ENCODE data around the gene GK. TPM values are rescaled to one million over a fixed set of nuclear protein-coding genes. Genes with fewer than 3 reads are reported as not detected.

GK gene
- total RNA-seq, 1 donor from 2014 or later = 15.1 TPM

GRCh38 chrX:30734782-30735181, 81.6 kb downstream of the GK start:
- Mint-ChIP-seq H3K9me3 (no peaks in the 10 kb centered on the region), H3K4me1 (no peaks in the 10 kb centered on the region), H3K4me3 (no peak overlapping the region), H3K36me3 (ENCODE audit: low read depth) (no peaks in the 10 kb centered on the region), H3K27ac (no peak overlapping the region), H3K27me3 (no peaks in the 10 kb centered on the region)
- intact Hi-C loops (cut with micrococcal nuclease) = loop anchor here (5.0 kb wide), 3 partner anchors 238 to 558 kb away; no protein-coding TSS in a partner anchor
- ChIA-PET CTCF (interaction anchor here (0.5 to 3.1 kb wide), 7 partner anchors 8 to 479 kb away, joined by 3 to 13 read pairs (median 5); no protein-coding TSS in a partner anchor), POLR2A (no interaction called here)
- DNase-seq (no peak), ATAC-seq (ENCODE audit: low read depth) (no peak)
- no peak for TF ChIP-seq CTCF (IDR thresholded peaks at IDR 0.05)

- H3K4me3 Mint-ChIP-seq = no peak overlapping the region
- intact Hi-C loops (cut with micrococcal nuclease) = loop anchor here (1.0 to 5.0 kb wide), 6 partner anchors 86 to 925 kb away; no protein-coding TSS in a partner anchor
Observed at GRCh38 chrX:30735839-30736238, 82.6 kb downstream of the GK start.

DNA sequence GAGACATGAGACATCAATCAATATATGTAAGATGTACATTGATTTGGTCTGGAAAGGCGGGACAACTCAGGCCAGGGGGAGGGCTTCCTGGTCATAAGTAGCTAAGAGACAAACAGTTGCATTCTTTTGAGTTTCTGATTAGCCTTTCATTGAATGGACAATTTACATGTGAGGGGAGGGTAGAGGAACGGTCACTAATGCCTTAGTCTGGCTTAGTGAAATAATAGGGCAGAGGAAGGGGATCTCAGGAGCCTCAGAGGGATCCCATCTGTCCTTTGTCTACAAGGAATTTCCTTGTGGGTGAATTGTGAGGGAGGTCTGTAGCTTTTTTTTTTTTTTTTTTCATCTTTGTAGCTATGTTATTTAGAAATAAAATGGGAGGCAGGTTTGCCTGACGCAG, 88.3 kb downstream of the GK start:
- ATAC-seq (ENCODE audit: low read depth) (no peak), DNase-seq (no peak)
- TF ChIP-seq CTCF (IDR thresholded peaks at IDR 0.05) = no peak
- H3K27ac Mint-ChIP-seq = no peak overlapping the region
- no peaks in the 10 kb centered on the region for H3K9me3 Mint-ChIP-seq
- H3K4me3 Mint-ChIP-seq = no peak overlapping the region
- CTCF ChIA-PET = no interaction called here
- intact Hi-C loops (cut with micrococcal nuclease) = no loop called here
- H3K4me1 Mint-ChIP-seq = no peaks in the 10 kb centered on the region
- POLR2A ChIA-PET = no interaction called here
- H3K36me3 Mint-ChIP-seq (ENCODE audit: low read depth) = no peaks in the 10 kb centered on the region
- H3K27me3 Mint-ChIP-seq = no peaks in the 10 kb centered on the region

More at GRCh38 chrX:30735839-30736238, 82.6 kb downstream of the GK start:
- no peak for TF ChIP-seq CTCF (IDR thresholded peaks at IDR 0.05)
- Mint-ChIP-seq H3K27ac (no peak overlapping the region), H3K36me3 (ENCODE audit: low read depth) (no peaks in the 10 kb centered on the region), H3K9me3 (no peaks in the 10 kb centered on the region), H3K4me1 (no peaks in the 10 kb centered on the region), H3K27me3 (no peaks in the 10 kb centered on the region)
- CTCF ChIA-PET = interaction anchor here (0.8 to 3.1 kb wide), 15 partner anchors 9 to 478 kb away, joined by 3 to 13 read pairs (median 5); no protein-coding TSS in a partner anchor
- peak; percentile 56 for ATAC-seq (ENCODE audit: low read depth)
- POLR2A ChIA-PET = no interaction called here
- peak; percentile 26 for DNase-seq

DNA sequence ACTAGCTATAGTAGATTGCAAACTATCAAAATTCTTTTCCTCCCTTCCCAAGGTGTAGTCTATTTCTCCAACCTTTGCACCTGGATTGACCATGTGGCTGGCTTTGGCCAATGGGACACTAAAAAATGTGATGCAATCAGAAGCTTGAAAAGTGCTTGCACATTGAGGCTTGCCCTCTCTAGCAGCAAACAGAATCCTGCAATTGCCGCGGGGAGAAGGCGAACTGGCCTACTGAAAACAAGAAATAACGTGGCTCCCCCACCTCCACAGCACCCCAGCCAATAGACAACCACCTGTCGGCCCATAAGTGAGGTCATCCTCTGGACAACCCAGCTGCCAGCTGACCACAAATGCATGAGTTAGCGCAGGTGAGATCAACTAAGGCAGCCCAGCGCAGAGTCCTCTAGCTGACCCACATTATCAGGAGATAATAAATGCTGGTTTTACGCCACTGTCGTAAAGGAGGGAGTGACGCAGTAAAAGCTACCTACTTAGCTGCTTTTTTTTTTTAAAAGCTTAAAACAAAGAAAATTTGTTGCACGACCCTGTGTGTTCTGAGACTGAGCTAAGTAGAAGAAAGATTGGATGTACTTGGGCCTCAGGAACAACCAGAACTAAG, 95.2 kb downstream of the GK start:
- DNase-seq (no peak), ATAC-seq (ENCODE audit: low read depth) (no peak)
- peaks cover 1% of the 10 kb centered on the region for H3K27me3 Mint-ChIP-seq
- POLR2A ChIA-PET = no interaction called here
- H3K4me1 Mint-ChIP-seq = no peaks in the 10 kb centered on the region
- intact Hi-C loops (cut with micrococcal nuclease) = no loop called here
- no peak for TF ChIP-seq CTCF (IDR thresholded peaks at IDR 0.05)
- H3K36me3 Mint-ChIP-seq (ENCODE audit: low read depth) = no peaks in the 10 kb centered on the region
- no peak overlapping the region for H3K27ac Mint-ChIP-seq
- no peaks in the 10 kb centered on the region for H3K9me3 Mint-ChIP-seq
- CTCF ChIA-PET = no interaction called here
- H3K4me3 Mint-ChIP-seq = no peak overlapping the region

DNA sequence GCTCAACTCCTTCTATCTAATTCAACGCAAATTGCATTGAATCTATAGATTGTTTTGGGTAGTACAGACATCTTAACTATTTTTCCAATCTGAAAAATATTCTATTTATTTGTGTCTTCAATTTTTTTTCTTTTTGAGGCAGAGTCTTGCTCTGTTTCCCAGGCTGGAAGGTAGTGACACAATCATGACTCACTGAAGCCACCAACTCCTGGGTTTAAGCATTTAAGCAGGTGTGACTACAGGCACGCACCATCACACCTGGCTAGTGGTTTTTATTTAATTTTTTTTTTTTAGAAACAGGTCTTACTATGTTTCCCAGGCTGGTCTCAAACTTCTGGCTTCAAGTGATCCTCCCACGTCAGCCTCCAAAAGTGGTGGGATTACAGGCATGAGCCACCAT, 98.3 kb downstream of the GK start:
- H3K4me3 Mint-ChIP-seq = no peak overlapping the region
- no peaks in the 10 kb centered on the region for H3K4me1 Mint-ChIP-seq
- intact Hi-C loops (cut with micrococcal nuclease) = no loop called here
- POLR2A ChIA-PET = no interaction called here
- no peak overlapping the region for H3K27ac Mint-ChIP-seq
- TF ChIP-seq CTCF (IDR thresholded peaks at IDR 0.05) = no peak
- H3K27me3 Mint-ChIP-seq = peaks cover 1% of the 10 kb centered on the region
- H3K36me3 Mint-ChIP-seq (ENCODE audit: low read depth) = no peaks in the 10 kb centered on the region
- CTCF ChIA-PET = no interaction called here
- no peaks in the 10 kb centered on the region for H3K9me3 Mint-ChIP-seq
- no peak for ATAC-seq (ENCODE audit: low read depth)
- no peak for DNase-seq
